ENCODE data around the gene ERBB4. TPM values are rescaled to one million over a fixed set of nuclear protein-coding genes. Genes with fewer than 3 reads are reported as not detected.

The ERBB4 gene
- polyA plus RNA-seq, 1 donor = 0.37 TPM

DNA sequence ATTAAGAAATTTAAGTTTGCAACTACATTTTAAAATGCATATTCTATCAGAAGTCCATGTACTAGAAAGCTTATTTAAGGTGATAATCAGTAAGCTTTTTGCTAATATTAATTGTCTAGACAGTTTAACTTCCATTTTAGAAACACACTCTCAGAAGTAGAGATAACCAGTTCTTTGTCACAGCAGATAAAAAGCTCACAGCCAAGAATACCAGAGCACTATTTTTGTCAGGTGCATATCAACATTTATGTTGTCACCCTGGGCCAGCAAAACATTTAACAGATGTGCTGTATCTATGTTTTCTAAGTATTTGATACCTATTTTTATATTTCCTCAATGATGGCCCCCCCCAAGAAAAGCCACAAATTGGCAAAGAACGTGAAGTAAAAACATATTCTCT, 192.6 kb downstream of the ERBB4 start:
- Histone ChIP-seq H3K27ac (ENCODE audit: low read length) (no peak overlapping the region), H3K4me1 (ENCODE audit: control insufficient read depth, insufficient read depth, low read length) (no peaks in the 10 kb centered on the region), H3K9me3 (ENCODE audit: control insufficient read depth, low read depth, low read length) (no peaks in the 10 kb centered on the region), H3K36me3 (ENCODE audit: control insufficient read depth, insufficient read depth, low read length) (no peaks in the 10 kb centered on the region), H3K27me3 (ENCODE audit: control insufficient read depth, insufficient read depth, low read length) (no peaks in the 10 kb centered on the region), H3K4me3 (ENCODE audit: low read length) (no peak overlapping the region)
- DNase-seq = no peak
- no CpG with 5 or more reads among the region's 1 CpG for WGBS (ENCODE audit: insufficient coverage, low lambda C conversion rate)

DNA sequence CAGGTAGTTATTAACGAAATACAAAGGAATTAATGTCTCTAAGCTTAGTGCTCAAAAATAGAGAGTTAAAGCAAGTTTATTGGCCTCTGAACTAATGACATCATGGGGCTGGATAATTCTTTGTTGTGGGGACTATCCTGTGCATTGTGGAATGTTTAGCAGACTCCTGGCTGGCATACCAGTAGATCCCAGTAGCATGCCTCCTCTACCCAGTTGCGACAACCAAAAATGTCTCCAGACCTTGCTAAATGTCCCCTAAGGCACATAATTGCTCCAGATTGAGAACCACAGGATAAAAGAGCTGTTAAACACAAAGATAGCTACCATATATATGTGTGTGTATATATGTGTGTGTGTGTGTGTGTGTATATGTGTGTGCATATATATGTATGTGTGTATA, 194.5 kb downstream of the ERBB4 start:
- Histone ChIP-seq H3K4me1 (ENCODE audit: control insufficient read depth, insufficient read depth, low read length) (no peaks in the 10 kb centered on the region), H3K36me3 (ENCODE audit: control insufficient read depth, insufficient read depth, low read length) (no peaks in the 10 kb centered on the region), H3K4me3 (ENCODE audit: low read length) (no peak overlapping the region), H3K27me3 (ENCODE audit: control insufficient read depth, insufficient read depth, low read length) (no peaks in the 10 kb centered on the region), H3K9me3 (ENCODE audit: control insufficient read depth, low read depth, low read length) (no peaks in the 10 kb centered on the region), H3K27ac (ENCODE audit: low read length) (no peak overlapping the region)
- DNase-seq = no peak
- 100% methylated on average over 1 of the region's 2 CpGs for WGBS (ENCODE audit: insufficient coverage, low lambda C conversion rate)

DNA sequence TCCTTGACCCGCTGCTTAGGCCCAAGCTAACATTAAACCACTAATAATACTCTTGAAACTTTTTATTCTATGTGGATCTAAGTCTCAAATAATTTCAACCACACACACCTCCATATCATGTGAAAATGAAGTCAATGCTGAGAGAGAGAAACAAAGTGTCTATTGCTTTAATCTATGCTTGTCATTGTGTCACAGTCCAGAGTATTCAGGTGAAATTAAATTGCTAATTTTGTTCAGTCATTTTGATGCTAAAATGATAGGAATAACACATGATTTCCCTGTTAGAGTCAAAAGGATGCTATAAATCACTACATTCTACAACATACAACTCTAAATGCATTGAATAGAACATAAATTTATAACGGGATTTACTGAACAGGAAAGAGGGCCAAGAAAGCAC, 195.4 kb downstream of the ERBB4 start:
- H3K27ac ChIP-seq (ENCODE audit: low read length) = no peak overlapping the region
- 100% methylated on average over 1 of the region's 2 CpGs for WGBS (ENCODE audit: insufficient coverage, low lambda C conversion rate)
- H3K4me1 ChIP-seq (ENCODE audit: control insufficient read depth, insufficient read depth, low read length) = no peaks in the 10 kb centered on the region
- no peaks in the 10 kb centered on the region for H3K27me3 ChIP-seq (ENCODE audit: control insufficient read depth, insufficient read depth, low read length)
- no peaks in the 10 kb centered on the region for H3K9me3 ChIP-seq (ENCODE audit: control insufficient read depth, low read depth, low read length)
- H3K36me3 ChIP-seq (ENCODE audit: control insufficient read depth, insufficient read depth, low read length) = no peaks in the 10 kb centered on the region
- no peak overlapping the region for H3K4me3 ChIP-seq (ENCODE audit: low read length)
- DNase-seq = no peak

DNA sequence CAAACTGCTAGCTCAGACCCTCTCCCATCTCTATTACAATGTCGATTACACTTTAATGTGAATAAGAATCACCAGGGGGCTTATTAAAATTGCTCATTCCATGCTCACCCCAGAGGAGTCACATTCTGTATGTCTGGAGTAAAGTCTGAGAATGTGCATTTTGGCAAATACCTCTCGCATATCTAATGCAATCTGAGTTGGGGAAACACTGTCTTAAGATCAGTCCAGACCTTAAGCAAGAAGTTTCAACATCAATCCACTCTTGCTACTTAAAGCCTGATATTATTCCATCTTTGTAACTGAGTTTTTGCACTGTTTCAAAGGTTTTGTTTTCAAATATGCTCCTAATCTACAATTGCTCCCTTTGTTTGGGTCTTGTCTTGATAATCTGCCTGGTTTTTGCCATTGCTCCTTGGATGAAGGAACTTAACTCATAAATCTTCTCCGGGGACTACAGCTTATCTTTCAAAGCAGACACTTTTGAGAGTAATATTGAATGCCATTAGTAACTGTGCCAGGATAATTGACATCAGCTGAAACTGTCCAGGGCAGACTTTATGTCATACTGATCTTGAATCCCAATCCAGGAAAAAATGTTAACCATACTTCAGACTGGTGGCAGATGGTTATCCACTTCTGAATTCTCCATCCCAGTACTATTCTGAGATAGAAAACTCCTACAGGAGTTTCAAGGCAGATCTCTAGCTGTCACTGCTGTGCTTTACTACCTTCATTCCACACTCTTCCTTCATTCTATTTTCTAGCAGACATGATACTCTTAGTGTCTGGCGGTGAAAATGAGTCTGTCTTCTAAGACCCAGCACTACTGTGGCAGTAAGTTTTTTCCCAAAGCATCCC, 200.9 kb downstream of the ERBB4 start:
- Histone ChIP-seq H3K36me3 (ENCODE audit: control insufficient read depth, insufficient read depth, low read length) (no peaks in the 10 kb centered on the region), H3K9me3 (ENCODE audit: control insufficient read depth, low read depth, low read length) (no peaks in the 10 kb centered on the region), H3K4me3 (ENCODE audit: low read length) (no peak overlapping the region), H3K4me1 (ENCODE audit: control insufficient read depth, insufficient read depth, low read length) (no peaks in the 10 kb centered on the region), H3K27ac (ENCODE audit: low read length) (no peak overlapping the region), H3K27me3 (ENCODE audit: control insufficient read depth, insufficient read depth, low read length) (no peaks in the 10 kb centered on the region)
- DNase-seq = no peak
- WGBS (ENCODE audit: insufficient coverage, low lambda C conversion rate) = no CpG with 5 or more reads among the region's 4 CpGs

DNA sequence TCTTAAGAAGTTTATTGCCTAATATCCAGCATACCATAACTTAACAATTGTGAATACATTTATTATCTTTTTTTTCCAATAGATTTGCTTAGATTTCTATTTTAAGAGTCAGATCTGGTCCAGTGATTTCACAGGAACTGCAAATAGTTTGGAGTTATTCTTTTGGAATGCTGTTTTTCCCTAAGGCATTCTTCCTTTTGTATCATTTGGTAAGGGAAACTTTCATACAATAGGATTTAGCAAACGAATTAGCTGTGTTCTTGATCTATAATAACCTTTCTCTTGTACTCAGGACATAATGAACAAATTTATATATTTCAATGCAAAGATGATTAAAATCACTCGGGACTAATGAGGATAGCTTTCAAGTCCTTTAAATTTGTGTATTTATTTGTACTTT, 201.6 kb downstream of the ERBB4 start:
- Histone ChIP-seq H3K36me3 (ENCODE audit: control insufficient read depth, insufficient read depth, low read length) (no peaks in the 10 kb centered on the region), H3K4me1 (ENCODE audit: control insufficient read depth, insufficient read depth, low read length) (no peaks in the 10 kb centered on the region), H3K4me3 (ENCODE audit: low read length) (no peak overlapping the region), H3K9me3 (ENCODE audit: control insufficient read depth, low read depth, low read length) (no peaks in the 10 kb centered on the region), H3K27ac (ENCODE audit: low read length) (no peak overlapping the region), H3K27me3 (ENCODE audit: control insufficient read depth, insufficient read depth, low read length) (no peaks in the 10 kb centered on the region)
- 87% methylated on average over 2 of the region's 2 CpGs for WGBS (ENCODE audit: insufficient coverage, low lambda C conversion rate)
- DNase-seq = no peak

DNA sequence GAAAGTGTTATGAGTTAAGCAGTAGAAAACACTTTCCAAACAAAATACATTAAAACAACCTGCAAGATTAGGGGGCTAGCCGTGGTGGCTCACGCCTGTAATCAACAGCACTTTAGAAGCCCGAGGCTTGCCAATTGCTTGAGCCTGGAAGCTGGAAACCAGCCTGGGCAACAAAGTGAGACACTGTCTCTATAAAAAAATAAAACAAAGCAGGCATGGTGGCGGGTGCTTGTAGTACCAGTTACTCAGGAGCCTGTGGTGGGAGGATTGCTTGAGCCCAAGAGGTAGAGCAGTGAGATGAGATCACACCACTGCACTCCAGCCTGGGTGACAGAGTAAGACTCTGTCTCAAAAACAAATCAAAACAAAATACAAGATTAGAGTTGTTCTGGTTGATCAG, 208.3 kb downstream of the ERBB4 start:
- 90% methylated on average over 2 of the region's 4 CpGs for WGBS (ENCODE audit: insufficient coverage, low lambda C conversion rate)
- no peak overlapping the region for H3K27ac ChIP-seq (ENCODE audit: low read length)
- no peak for DNase-seq

DNA sequence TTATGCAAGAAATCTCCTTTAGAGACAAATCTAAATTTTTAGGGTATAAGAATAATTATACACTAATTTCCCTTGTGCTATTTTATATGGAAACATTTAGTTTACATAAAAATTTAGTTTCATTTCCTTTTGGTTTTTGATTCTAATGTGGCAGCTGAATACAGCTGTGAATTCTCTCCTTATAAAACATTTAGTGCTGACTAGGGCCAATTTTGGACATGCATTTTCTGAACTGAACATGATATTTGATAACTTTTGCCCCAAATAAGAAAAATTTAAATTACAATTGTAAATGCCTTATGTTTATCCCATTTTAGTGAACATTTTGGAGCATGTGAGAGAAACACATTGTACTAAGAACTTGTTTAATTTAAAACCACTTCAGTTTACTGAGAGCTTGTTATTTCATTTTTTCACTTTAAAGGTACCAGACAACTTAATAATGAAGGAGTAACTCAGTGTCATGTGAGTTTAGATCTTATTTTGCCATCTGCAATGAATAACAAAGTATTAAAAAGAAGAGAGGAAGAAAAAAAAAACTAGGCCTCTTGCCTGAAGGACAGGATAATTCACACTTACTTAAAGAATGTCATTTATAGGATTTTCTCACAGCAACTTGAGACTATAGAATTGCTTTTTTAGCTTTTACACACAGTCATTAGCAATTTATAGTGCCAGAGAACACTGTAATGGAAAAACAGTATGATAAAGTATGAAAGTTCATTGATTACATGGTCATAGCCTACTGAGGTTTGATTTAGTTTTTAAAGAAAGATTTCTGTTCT, 209.7 kb downstream of the ERBB4 start:
- H3K27me3 ChIP-seq (ENCODE audit: control insufficient read depth, insufficient read depth, low read length) = no peaks in the 10 kb centered on the region
- no peaks in the 10 kb centered on the region for H3K36me3 ChIP-seq (ENCODE audit: control insufficient read depth, insufficient read depth, low read length)
- no peak overlapping the region for H3K4me3 ChIP-seq (ENCODE audit: low read length)
- DNase-seq = no peak
- no peaks in the 10 kb centered on the region for H3K9me3 ChIP-seq (ENCODE audit: control insufficient read depth, low read depth, low read length)
- H3K27ac ChIP-seq (ENCODE audit: low read length) = no peak overlapping the region
- peaks cover 4% of the 10 kb centered on the region for H3K4me1 ChIP-seq (ENCODE audit: control insufficient read depth, insufficient read depth, low read length)

More for the DNA sequence above, 208.3 kb downstream of the ERBB4 start:
- H3K9me3 ChIP-seq (ENCODE audit: control insufficient read depth, low read depth, low read length) = no peaks in the 10 kb centered on the region
- H3K4me1 ChIP-seq (ENCODE audit: control insufficient read depth, insufficient read depth, low read length) = peaks cover 4% of the 10 kb centered on the region
- no peak overlapping the region for H3K4me3 ChIP-seq (ENCODE audit: low read length)
- H3K27me3 ChIP-seq (ENCODE audit: control insufficient read depth, insufficient read depth, low read length) = no peaks in the 10 kb centered on the region
- H3K36me3 ChIP-seq (ENCODE audit: control insufficient read depth, insufficient read depth, low read length) = no peaks in the 10 kb centered on the region

DNA sequence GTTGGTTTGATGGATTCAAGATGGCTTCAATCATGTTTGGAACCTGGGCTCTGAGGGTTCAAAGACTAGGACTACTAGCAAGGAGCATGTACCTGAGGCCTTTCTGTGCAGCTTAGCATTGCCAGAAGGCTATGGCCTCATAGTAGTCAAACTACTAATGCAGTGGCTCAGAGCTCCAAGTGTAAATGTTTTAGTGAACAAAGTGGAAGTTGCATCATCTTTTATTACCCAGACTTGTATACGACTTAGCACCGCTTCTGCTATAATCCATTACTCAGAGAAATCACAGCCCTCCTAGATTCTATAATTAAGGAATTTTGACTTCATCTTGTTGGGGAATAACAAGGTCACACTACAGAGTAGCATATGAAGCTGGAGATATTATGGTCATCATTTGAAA, 210.5 kb downstream of the ERBB4 start:
- Histone ChIP-seq H3K9me3 (ENCODE audit: control insufficient read depth, low read depth, low read length) (no peaks in the 10 kb centered on the region), H3K4me3 (ENCODE audit: low read length) (no peak overlapping the region), H3K27ac (ENCODE audit: low read length) (no peak overlapping the region), H3K36me3 (ENCODE audit: control insufficient read depth, insufficient read depth, low read length) (no peaks in the 10 kb centered on the region), H3K27me3 (ENCODE audit: control insufficient read depth, insufficient read depth, low read length) (no peaks in the 10 kb centered on the region), H3K4me1 (ENCODE audit: control insufficient read depth, insufficient read depth, low read length) (peaks cover 4% of the 10 kb centered on the region)
- WGBS (ENCODE audit: insufficient coverage, low lambda C conversion rate) = no CpG with 5 or more reads among the region's 2 CpGs
- peak; percentile 35 to 66 for DNase-seq

DNA sequence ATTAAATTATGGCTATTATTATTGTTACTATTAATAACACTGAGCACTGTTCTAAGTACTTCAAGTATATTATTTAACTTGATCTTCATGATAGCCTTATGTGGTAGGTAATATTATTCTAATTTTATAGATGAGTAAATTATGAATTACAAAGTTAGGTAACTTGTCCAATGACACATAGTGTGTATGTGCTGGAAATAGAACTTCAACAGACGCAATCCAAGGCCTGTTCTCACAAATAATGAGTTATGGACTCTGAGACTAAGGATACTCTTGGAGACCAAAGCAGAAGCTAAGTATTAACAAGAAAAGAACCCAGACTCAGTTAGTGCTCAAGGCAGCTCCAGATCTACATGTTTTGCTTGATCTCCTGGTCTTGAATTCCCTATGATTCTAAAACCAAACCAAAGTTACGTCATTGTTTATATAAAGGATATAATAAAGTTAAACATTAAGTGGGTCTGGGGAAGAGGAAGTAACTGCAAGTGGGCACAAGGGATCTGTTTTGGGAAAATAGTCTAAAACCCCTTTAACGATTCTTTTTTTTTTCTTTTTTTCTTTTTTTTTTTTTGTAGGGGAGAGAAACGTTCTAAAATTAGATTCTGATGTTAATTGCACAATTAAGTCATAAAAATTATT, 211.3 kb downstream of the ERBB4 start:
- WGBS (ENCODE audit: insufficient coverage, low lambda C conversion rate) = 36% methylated on average over 4 of the region's 4 CpGs
- no peak overlapping the region for H3K4me3 ChIP-seq (ENCODE audit: low read length)
- no peaks in the 10 kb centered on the region for H3K9me3 ChIP-seq (ENCODE audit: control insufficient read depth, low read depth, low read length)
- peak in 1 of 2 donors; percentile 10 for DNase-seq
- H3K36me3 ChIP-seq (ENCODE audit: control insufficient read depth, insufficient read depth, low read length) = no peaks in the 10 kb centered on the region
- peaks cover 4% of the 10 kb centered on the region for H3K4me1 ChIP-seq (ENCODE audit: control insufficient read depth, insufficient read depth, low read length)
- no peak overlapping the region for H3K27ac ChIP-seq (ENCODE audit: low read length)
- no peaks in the 10 kb centered on the region for H3K27me3 ChIP-seq (ENCODE audit: control insufficient read depth, insufficient read depth, low read length)

DNA sequence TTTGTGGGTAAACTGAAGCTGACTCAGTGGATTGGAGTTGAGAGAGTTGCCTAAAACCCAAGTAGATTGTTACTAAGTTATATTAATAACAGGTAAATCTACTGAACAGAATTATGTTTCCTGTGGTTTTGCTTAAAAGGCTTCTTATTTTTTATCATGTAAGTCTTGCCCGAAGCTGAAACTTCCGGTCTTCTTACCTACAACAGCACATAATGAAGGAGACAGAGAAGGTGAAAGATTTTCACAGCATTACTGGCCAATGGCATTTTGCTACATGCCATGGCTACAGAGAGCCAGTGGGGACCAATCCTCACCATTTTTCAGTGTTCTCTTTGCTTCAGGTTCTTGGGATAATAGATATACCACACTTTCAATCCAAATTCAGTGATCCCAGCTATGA, 220.0 kb downstream of the ERBB4 start:
- WGBS (ENCODE audit: insufficient coverage, low lambda C conversion rate) = 100% methylated on average over 1 of the region's 2 CpGs

More for the DNA sequence above, 220.0 kb downstream of the ERBB4 start:
- no peaks in the 10 kb centered on the region for H3K36me3 ChIP-seq (ENCODE audit: control insufficient read depth, insufficient read depth, low read length)
- H3K9me3 ChIP-seq (ENCODE audit: control insufficient read depth, low read depth, low read length) = no peaks in the 10 kb centered on the region
- H3K27ac ChIP-seq (ENCODE audit: low read length) = no peak overlapping the region
- H3K27me3 ChIP-seq (ENCODE audit: control insufficient read depth, insufficient read depth, low read length) = no peaks in the 10 kb centered on the region
- no peak for DNase-seq
- no peak overlapping the region for H3K4me3 ChIP-seq (ENCODE audit: low read length)
- H3K4me1 ChIP-seq (ENCODE audit: control insufficient read depth, insufficient read depth, low read length) = no peaks in the 10 kb centered on the region

All from large intestine (tissue), 3 donors.